Fibroblast of mammary gland (primary cell): ENCODE data around the gene STARD8.

ENCODE experiments used
- DNase-seq: peaks from one replicate; pipeline ENCODE4 v3.0.0-alpha.2; 2010; ENCODE audit warnings: low read depth
- H3K4me3 ChIP-seq: 2 replicates; pipeline ENCODE4 v1.5.1; 2011; ENCODE audit warnings: low read depth, mild to moderate bottlenecking, low read length, moderate library complexity; ENCODE audit not compliant: control insufficient read depth
- TF ChIP-seq, protein P1 (sequence below): conservative IDR thresholded peaks from 2 replicates; pipeline ENCODE4 v1.5.1; 2011; ENCODE audit warnings: low read depth, low read length, inconsistent platforms; ENCODE audit not compliant: control insufficient read depth, insufficient read depth

Gene STARD8

DNA sequence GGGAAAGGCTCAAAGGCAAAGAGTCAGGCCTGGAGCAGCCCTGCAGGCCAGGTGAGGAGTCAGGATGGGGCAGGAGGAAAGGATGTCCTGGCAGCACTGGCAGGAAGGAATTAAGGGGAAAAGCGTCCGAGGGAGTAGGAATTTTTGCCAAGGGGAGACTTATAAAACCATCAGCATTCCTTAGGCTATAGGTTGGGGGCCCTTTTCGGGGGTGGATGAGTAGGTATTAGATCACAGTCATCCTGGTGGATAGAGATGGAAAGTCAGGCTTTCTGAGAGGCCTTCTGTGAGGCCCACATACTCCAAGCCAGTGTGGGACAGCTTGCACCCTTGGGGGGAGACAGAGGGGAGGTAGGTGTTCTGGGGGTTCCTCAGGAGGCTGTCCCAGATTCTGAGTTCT, 12.3 kb downstream of the STARD8 start:
- TF ChIP-seq, protein P1, sequence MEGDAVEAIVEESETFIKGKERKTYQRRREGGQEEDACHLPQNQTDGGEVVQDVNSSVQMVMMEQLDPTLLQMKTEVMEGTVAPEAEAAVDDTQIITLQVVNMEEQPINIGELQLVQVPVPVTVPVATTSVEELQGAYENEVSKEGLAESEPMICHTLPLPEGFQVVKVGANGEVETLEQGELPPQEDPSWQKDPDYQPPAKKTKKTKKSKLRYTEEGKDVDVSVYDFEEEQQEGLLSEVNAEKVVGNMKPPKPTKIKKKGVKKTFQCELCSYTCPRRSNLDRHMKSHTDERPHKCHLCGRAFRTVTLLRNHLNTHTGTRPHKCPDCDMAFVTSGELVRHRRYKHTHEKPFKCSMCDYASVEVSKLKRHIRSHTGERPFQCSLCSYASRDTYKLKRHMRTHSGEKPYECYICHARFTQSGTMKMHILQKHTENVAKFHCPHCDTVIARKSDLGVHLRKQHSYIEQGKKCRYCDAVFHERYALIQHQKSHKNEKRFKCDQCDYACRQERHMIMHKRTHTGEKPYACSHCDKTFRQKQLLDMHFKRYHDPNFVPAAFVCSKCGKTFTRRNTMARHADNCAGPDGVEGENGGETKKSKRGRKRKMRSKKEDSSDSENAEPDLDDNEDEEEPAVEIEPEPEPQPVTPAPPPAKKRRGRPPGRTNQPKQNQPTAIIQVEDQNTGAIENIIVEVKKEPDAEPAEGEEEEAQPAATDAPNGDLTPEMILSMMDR: no peak
- DNase-seq: no peak
- H3K4me3 ChIP-seq: no peak overlapping the region

DNA sequence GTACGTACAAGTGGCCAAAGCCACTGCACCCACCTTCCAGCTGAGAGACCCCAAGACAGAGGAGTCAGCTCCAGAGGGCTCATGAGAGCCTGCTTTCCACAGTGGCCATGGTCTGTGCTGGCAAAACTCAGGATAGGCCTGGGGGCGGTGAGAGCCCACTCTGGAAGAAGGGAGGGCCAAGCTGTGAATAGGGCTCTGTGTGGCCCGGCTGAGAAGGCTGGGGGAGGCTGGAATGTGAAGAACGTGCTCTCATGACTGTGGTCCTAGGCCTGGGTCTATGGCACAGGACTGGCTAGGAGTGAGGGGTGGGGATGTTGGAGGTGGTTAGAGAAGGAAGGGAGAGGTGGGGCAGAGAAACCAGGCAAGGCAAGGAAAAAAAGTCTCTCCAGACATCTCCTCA, 13.3 kb downstream of the STARD8 start:
- TF ChIP-seq, protein P1: no peak
- DNase-seq: no peak
- no peak overlapping the region for H3K4me3 ChIP-seq

DNA sequence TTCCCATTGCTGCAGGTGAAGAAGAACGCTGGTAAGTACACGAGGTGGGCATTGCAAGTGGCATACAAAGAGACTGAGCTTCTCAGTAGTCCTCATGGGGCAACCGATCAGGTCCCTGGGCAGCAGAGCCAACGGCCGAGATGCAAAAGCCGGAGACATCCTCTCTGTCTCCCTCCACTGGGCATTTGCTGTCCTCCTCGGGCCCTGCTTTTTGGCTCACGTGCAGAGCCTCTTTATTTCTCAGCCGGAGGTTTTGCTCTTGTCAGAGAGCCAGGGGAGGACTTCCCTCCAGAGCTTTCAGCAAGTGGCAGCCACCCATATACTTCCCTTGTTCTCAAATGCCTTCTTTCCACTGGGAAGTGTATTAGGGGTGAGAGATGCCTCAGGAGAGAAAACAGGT, 18.0 kb downstream of the STARD8 start:
- no peak for DNase-seq
- no peak overlapping the region for H3K4me3 ChIP-seq

DNA sequence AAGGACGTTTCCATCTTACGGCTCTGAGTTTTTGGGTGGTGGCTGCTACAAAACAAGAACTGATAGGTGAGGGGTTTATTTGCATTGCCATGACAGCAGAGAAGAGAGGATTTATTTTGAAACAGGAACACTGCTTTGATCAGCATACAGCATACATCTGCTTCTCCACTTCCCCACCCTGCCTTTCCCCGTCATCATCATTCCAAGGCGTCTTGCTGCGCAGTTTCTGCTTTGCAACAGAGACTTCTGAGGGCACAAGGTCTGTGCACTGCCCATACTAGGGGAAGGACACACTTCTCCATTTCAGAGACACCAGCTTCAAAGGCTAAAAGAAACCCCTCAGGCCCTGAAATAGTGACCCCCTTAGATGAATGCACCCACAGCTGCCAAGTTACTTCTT, 19.1 kb downstream of the STARD8 start:
- no peak overlapping the region for H3K4me3 ChIP-seq
- TF ChIP-seq, protein P1: no peak
- no peak for DNase-seq

More for the DNA sequence above, 18.0 kb downstream of the STARD8 start:
- TF ChIP-seq, protein P1: no peak

DNA sequence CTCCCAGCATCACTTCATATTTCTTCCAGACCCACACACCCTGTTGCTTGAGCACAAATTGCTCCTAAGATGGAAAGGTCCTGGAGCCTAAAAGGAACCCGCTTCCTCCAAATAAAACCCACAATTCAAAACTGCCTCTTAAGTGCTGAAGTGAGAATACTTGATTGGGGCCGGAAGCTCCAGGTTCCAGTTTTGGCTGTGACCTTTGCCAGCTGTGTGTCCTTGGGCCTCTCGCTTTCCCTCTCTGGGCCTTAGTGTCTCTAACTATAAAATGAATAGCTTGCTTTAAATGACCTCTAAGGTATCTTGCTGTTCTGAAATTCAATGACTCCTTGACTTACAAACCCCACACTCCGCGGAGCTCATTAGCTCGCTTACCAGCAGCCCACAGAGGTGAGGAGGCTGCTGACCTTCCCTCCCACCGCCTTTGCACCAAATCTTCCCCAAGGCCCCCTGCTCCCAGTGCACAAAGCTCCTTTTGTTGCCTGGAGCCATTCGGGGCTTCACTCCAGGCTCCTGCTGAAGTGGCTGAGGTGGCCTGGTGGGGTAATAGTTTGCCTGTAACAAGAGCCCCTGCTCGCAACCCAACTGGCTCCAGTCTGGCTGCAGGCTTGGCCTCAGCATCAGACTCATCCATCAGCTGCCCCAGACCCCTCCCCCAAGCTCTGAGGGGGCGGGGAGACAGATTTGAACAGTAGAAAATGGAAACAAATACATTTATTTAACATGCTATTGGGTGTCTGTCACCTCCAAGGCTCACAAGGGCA, 21.8 kb downstream of the STARD8 start:
- peak; percentile 30 for DNase-seq
- H3K4me3 ChIP-seq: no peak overlapping the region
- TF ChIP-seq, protein P1: no peak

DNA sequence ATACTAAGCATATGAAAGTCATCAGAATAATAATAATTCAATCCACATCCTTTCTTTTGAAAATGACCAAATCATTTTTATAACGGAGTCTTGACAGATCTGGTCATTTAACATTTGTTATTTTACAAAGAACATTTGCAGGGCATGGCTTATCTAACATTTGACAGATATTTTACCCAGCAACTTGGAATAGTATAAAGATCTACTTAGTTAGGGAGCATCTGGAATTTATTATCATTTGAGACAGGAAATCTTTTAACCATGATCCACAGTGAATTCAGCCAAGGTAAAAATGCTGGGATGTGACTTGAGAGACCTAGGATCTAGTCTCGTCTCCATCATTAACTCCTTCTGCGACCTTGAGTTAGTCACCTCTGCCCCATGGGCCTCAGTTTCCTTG, 22.4 kb downstream of the STARD8 start:
- DNase-seq: peak; percentile 45
- TF ChIP-seq, protein P1: no peak
- no peak overlapping the region for H3K4me3 ChIP-seq
